BE2C (cell line): ENCODE data around the gene PHC2.
A peak's percentile ranks its signal among the peaks of the same experiment; 100 is the strongest.

Experiments used
- DNase-seq: peaks from one replicate; pipeline ENCODE4 v3.0.0-alpha.2; 2020
- H3K27me3 ChIP-seq: fragments of 250-450 bp; sonication (Bioruptor Pico); 2 replicates; pipeline ENCODE4 v1.5.1; 2020; ENCODE audit warnings: mild to moderate bottlenecking
- H3K36me3 ChIP-seq: fragments of 250-450 bp; sonication (Bioruptor Pico); 2 replicates; pipeline ENCODE4 v1.5.1; 2020; ENCODE audit warnings: mild to moderate bottlenecking
- H3K4me1 ChIP-seq: fragments of 250-450 bp; sonication (Bioruptor Pico); 2 replicates; pipeline ENCODE4 v1.5.1; 2020
- H3K4me3 ChIP-seq: 2 replicates; pipeline ENCODE4 v1.5.1; 2011; ENCODE audit warnings: low read depth, low read length
- H3K9me3 ChIP-seq: fragments of 250-450 bp; sonication (Bioruptor Pico); 2 replicates; pipeline ENCODE4 v1.5.1; 2020
- TF ChIP-seq, protein P1 (sequence below): IDR thresholded peaks from 2 replicates; pipeline ENCODE4 v1.5.1; 2012; ENCODE audit warnings: mild to moderate bottlenecking, low read depth, low read length

The PHC2 gene

DNA sequence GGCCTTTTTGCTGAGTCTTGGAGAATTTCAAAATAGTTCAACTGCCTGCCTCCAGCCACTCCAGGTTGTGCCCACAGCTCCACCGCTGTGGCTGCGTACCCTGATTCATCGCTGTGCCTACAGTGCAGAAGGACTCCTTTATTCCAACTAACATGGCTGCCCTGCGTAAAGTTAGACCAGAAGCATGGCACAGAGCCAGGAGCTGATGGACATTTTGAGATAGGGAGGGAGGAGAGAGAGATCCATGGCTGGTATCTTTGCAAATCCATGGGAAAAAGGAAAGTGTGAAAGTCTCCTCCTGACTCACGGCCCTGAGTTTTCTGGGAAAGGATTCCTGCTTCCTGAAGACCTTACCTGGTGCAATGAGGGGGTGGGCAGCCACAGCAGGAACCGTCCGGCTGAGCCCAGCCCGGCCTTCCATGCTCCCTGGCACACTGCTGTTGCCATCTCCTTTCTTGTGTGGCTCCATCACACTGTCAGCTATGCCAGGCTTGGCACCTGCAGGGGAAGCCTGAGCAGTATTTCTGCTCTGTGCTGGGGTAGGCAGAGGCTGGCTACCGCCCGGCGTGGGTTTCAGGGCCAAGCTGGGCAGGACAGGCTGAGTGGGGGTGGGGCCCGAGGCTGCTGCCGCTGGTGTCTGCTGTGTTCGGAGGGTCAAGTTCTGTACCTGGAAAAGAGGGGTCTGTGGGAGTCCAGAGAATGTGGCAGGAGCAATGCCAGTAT is 64.0 kb downstream of the PHC2 start:
- Histone ChIP-seq H3K9me3 (no peaks in the 10 kb centered on the region), H3K36me3 (no peaks in the 10 kb centered on the region), H3K4me3 (no peak overlapping the region), H3K27me3 (no peaks in the 10 kb centered on the region), H3K4me1 (peaks cover 13% of the 10 kb centered on the region)
- peak; percentile 40 for DNase-seq
- TF ChIP-seq, protein P1, sequence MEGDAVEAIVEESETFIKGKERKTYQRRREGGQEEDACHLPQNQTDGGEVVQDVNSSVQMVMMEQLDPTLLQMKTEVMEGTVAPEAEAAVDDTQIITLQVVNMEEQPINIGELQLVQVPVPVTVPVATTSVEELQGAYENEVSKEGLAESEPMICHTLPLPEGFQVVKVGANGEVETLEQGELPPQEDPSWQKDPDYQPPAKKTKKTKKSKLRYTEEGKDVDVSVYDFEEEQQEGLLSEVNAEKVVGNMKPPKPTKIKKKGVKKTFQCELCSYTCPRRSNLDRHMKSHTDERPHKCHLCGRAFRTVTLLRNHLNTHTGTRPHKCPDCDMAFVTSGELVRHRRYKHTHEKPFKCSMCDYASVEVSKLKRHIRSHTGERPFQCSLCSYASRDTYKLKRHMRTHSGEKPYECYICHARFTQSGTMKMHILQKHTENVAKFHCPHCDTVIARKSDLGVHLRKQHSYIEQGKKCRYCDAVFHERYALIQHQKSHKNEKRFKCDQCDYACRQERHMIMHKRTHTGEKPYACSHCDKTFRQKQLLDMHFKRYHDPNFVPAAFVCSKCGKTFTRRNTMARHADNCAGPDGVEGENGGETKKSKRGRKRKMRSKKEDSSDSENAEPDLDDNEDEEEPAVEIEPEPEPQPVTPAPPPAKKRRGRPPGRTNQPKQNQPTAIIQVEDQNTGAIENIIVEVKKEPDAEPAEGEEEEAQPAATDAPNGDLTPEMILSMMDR: no peak

DNA sequence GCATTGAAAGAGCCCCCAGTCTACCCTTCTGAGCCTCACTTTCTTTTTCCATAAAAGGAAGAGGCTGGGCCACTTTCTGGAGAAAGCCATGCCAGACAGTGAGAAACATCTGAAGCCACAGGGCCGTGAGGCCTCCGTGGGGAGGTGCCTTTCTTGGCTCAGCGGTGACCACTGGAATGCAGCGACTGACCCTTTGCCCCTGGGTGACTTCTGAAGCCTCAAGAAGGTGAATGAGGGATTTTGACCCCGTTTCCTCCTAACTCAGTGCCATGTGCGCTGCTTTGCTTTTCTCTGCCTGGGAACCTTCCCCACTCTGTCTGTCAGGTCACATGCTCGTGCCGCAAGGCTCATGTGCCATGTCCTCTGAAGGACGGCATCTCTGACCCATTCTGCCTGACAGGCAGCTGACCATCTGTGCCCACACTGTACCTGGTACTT is 65.3 kb downstream of the PHC2 start:
- no peak for DNase-seq
- Histone ChIP-seq H3K27me3 (no peaks in the 10 kb centered on the region), H3K36me3 (no peaks in the 10 kb centered on the region), H3K4me1 (peaks cover 13% of the 10 kb centered on the region), H3K4me3 (no peak overlapping the region), H3K9me3 (no peaks in the 10 kb centered on the region)
- TF ChIP-seq, protein P1: no peak

DNA sequence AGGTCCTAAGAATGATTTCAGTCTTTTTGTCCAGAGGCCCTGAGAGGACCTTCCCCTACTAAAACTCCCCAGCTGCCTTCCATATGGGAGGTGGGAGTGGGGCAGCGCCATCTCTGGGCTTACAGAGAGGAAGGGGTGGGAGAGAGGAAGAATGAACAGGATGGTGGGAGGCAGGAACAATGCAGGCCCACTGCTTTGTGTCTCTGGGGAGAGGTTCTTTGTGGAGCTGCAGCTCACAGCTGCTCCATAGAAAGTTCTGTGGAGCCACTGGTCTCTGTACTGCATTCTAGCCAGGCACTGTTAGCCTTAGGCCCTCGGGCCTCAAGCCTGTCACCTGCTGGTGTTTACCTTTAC is 66.4 kb downstream of the PHC2 start:
- no peak overlapping the region for H3K4me3 ChIP-seq
- H3K9me3 ChIP-seq: no peaks in the 10 kb centered on the region
- DNase-seq: peak; percentile 41
- peaks cover 13% of the 10 kb centered on the region for H3K4me1 ChIP-seq
- no peaks in the 10 kb centered on the region for H3K27me3 ChIP-seq
- no peaks in the 10 kb centered on the region for H3K36me3 ChIP-seq
- TF ChIP-seq, protein P1: no peak

DNA sequence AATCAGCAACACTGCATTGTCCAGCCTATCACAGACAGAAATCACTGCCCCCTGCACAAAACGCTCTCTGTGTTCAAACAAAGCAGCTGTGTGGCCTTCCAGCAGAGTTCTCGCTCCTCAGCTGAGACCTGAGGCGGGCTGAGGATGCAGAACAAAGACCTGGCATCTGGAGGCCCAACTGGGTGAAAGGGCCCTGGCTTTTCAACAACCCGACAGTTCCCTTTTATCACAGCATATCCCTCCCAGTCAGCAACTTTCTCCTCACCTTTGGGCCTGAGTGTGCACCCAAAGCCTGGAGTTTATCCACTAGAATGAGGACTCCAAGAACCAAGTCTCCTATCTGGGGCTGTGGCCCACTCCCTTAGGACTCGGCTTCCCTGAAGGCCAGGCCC is 67.4 kb downstream of the PHC2 start:
- DNase-seq: no peak
- H3K27me3 ChIP-seq: no peaks in the 10 kb centered on the region
- no peaks in the 10 kb centered on the region for H3K36me3 ChIP-seq
- TF ChIP-seq, protein P1: no peak
- H3K9me3 ChIP-seq: no peaks in the 10 kb centered on the region
- peaks cover 13% of the 10 kb centered on the region for H3K4me1 ChIP-seq
- peak overlapping the region; percentile 24 for H3K4me3 ChIP-seq

DNA sequence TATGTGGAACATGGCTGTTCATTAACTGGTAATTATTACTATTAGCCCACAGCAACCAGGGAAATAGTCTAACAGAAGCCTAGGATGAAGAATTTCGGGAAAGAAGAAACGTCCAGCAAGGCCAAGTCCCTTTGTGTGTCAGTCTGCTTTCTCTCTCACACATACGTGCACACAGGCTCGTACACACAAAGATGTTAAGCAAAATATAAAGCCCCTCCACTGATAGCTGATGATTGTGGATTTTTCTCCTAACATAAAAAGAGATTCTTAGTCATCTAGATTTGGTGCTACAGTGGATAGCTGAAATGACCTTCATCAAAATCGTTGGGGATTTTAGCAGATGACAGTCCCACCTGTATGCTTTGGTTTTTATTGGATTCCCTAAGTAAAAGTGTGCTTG is 67.9 kb downstream of the PHC2 start:
- H3K4me1 ChIP-seq: peaks cover 13% of the 10 kb centered on the region
- H3K27me3 ChIP-seq: no peaks in the 10 kb centered on the region
- TF ChIP-seq, protein P1: no peak
- DNase-seq: no peak
- no peaks in the 10 kb centered on the region for H3K36me3 ChIP-seq
- H3K4me3 ChIP-seq: peak overlapping the region; percentile 24
- no peaks in the 10 kb centered on the region for H3K9me3 ChIP-seq

DNA sequence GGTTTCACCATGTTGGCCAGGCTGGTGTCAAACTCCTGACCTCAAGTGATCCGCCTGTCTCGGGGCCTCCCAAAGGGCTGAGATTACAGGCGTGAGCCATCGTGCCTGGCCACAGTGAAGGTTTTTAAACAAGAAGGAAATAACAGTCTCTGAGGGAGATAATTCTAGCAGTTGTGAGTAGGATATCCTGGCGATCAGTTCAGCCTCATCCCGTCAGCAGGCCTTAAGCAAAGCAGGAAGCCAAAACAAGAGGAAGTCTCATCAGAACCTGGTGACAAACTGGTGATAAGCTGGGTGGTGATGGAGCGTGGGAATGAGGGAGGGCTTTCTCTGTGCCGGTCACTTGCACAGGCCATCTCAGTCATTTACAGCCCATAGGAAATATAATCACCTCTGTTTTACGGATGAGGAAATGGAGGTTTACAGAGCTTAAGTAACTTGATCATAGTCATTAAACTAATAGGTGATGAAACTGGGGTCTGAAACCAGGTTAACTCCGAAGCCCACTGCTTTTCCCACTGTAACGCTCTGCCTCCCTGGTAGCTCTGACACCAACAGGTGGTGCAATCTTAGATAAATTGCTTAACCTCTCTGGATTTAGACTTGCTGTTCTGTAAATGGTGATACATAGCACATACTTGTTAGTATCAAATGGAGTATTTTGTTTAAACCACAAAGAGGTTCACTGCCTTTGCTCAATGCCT is 69.2 kb downstream of the PHC2 start:
- H3K9me3 ChIP-seq: no peaks in the 10 kb centered on the region
- DNase-seq: no peak
- H3K4me3 ChIP-seq: no peak overlapping the region
- TF ChIP-seq, protein P1: no peak
- no peaks in the 10 kb centered on the region for H3K36me3 ChIP-seq
- H3K4me1 ChIP-seq: peaks cover 11% of the 10 kb centered on the region
- H3K27me3 ChIP-seq: no peaks in the 10 kb centered on the region
